Testis (tissue), 2 donors: ENCODE data around the gene CD3G.

Experiments
- POLR2A ChIP-seq: fragments of 450-650 bp; IDR thresholded peaks from one replicate; pipeline ENCODE4 v1.6.1; 2017; ENCODE audit warnings: antibody characterized with exemption, mild to moderate bottlenecking, moderate library complexity
- TF ChIP-seq, protein P1 (sequence below), 3 experiments: fragments of 450-650 bp in 2 of 3; fragments of 200-600 bp in 1 of 3; sonication (generic) in 1 of 3; IDR thresholded peaks; one replicate each; pipeline ENCODE4 v1.5.1; 2016 to 2019; ENCODE audit warnings: antibody characterized with exemption in 3 of 3, mild to moderate bottlenecking in 2 of 3, moderate library complexity in 1 of 3

DNA sequence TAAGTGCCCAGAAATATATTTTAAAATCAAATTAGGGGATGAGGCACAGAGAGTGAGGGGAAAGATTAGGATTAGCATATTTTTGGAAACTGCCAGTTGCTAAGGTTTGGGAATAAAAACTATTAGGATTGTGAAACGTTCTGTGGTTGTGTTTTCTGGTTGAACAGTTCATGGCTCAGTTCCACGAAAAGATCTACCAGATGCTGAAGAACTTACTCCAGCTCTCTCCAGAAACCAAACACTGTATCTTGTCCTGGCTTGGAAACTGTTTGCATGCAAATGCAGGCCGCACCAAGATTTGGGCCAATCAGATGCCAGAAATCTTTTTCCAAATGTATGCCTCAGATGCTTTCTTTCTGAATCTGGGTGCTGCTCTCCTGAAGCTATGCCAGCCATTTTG, 30.6 kb downstream of the CD3G start:
- TF ChIP-seq, protein P1, sequence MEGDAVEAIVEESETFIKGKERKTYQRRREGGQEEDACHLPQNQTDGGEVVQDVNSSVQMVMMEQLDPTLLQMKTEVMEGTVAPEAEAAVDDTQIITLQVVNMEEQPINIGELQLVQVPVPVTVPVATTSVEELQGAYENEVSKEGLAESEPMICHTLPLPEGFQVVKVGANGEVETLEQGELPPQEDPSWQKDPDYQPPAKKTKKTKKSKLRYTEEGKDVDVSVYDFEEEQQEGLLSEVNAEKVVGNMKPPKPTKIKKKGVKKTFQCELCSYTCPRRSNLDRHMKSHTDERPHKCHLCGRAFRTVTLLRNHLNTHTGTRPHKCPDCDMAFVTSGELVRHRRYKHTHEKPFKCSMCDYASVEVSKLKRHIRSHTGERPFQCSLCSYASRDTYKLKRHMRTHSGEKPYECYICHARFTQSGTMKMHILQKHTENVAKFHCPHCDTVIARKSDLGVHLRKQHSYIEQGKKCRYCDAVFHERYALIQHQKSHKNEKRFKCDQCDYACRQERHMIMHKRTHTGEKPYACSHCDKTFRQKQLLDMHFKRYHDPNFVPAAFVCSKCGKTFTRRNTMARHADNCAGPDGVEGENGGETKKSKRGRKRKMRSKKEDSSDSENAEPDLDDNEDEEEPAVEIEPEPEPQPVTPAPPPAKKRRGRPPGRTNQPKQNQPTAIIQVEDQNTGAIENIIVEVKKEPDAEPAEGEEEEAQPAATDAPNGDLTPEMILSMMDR (IDR thresholded peaks at IDR 0.05) = no peak
- TF ChIP-seq POLR2A = no peak
